CD1c-positive myeloid dendritic cell (primary cell): ENCODE data around the gene GON4L.
A peak's percentile ranks its signal among the peaks of the same experiment; 100 is the strongest.
"Not testable (repeated sequence)": the region's sequence is repeated elsewhere in the genome, so short reads cannot be mapped to it uniquely, and the experiment has no call there.

ENCODE experiments used
- DNase-seq: peaks from one replicate; pipeline ENCODE4 v3.0.0-alpha.2; 2016; ENCODE audit errors: extremely low spot score

GON4L gene

GRCh38 chr1:155831279-155831976, 25.6 kb downstream of the GON4L start:
- DNase-seq = no peak

- no peak for DNase-seq
These were observed 29.6 kb downstream of the GON4L start for GRCh38 chr1:155827450-155827849.

DNA sequence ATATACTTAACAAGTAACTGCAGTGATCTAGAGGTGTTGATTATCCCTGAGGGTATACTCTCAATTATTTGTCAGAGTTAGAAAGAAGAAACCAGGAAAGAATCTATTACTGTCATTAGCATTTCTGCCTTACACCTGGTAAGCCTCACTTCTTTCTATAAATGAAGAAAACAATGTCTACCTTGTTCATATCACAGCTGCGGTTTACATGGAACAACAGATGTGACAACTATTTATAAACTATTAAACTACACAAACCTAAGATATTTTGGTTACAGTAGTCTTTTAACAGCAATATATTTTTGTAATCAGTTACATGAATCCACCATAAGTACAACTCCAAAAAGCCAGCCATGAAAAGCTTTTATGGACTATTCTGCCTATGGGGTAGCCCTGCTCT, 40.7 kb downstream of the GON4L start:
- no peak for DNase-seq

- no peak for DNase-seq
These were observed 43.3 kb downstream of the GON4L start for GRCh38 chr1:155813672-155814071.

- no peak for DNase-seq
These were observed 44.1 kb downstream of the GON4L start for GRCh38 chr1:155812878-155813277.

GRCh38 chr1:155809088-155809487, 47.9 kb downstream of the GON4L start:
- DNase-seq = peak; percentile 4

- DNase-seq = no peak
These were observed 55.9 kb downstream of the GON4L start for GRCh38 chr1:155801149-155801548.

- not testable (repeated sequence) for DNase-seq
These were observed 61.4 kb downstream of the GON4L start for GRCh38 chr1:155795618-155796017.

- DNase-seq = no peak
These were observed 62.3 kb downstream of the GON4L start for GRCh38 chr1:155794605-155795245.

DNA sequence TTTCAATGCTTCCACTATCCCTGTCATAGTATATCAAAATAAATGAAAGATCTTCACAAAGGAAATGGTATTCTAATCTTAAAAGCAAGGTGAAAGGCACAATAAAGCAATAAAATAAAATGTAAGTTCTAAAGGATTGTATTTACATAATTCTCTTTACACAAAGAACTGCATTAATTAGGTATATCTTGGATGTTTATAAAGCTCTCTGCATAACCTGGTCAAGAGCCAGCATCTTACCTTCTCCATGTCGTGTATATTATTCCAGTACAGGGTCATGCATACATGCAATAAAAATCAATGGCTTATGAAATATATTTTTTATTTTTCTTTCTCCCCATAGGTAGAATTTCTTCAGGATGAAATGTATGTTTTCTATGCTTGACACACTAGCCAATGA, 63.8 kb downstream of the GON4L start:
- DNase-seq = no peak

DNA sequence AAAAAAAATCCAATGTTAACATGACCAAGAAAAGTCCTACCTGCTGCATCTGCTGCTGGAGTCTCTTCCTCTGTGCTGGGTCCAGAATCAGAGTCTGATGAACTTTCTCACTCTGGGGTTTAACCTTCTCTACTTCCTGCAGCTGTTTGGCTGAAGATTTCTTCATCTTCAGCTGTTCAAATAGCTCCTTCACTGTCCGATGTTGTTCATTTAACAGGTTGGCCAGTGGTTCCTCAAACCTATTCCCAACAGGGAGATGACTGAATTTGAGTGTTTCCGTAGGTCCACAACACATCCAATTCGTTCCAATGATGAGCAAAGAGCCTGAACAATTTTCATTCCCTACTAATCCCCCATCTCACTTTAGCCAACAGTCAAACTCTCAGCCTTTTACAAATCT, 79.4 kb downstream of the GON4L start:
- no peak for DNase-seq

GRCh38 chr1:155776414-155776813, 80.6 kb downstream of the GON4L start:
- peak; percentile 7 for DNase-seq

DNA sequence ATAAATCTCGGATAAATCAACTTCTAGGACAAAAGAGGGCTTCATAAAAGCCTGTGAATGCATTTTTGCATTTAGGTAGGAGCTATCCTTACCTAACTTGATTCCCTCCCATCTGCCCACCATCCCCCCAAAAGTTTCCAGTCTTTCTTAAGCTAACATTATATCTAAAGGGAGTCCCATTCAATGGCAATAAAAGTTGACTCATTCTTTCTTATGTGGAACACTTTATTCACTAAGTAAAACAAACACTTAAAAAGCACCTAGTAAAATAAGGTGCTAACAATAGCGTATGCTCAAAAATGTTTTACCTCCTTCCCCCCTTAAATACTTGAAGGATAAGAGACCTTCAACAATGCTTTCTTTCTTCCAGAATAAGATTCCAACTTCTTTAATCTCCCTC, 83.8 kb downstream of the GON4L start:
- DNase-seq = no peak

- no peak for DNase-seq
These were observed 87.8 kb downstream of the GON4L start for GRCh38 chr1:155769257-155769656.

DNA sequence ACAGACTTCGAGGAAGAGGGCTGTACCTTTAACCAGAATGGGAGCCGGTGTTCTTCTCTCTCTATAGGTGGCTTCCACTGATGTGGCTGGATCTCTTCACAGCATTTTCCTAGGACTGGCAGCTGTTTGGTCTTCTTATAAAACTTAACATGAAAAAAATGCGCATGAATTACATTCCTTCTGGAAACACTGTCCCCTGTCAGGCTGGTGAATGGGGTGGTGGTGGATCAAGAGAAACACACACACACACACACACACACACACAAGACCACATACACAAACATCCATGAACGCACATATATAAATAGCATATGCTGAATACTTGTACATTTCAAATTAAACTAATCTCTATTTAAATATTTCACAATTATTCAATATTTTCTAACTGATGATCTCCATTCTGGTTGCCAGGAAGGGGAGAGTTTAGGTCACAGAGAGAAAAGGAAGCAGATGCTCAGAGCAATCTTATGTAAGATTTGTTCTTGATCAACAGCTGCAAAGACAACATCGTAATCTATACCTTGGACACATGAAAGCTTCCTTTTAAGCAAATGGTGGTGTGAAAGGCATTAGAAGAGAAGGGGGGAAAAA, 89.5 kb downstream of the GON4L start:
- DNase-seq = not testable (repeated sequence)

DNA sequence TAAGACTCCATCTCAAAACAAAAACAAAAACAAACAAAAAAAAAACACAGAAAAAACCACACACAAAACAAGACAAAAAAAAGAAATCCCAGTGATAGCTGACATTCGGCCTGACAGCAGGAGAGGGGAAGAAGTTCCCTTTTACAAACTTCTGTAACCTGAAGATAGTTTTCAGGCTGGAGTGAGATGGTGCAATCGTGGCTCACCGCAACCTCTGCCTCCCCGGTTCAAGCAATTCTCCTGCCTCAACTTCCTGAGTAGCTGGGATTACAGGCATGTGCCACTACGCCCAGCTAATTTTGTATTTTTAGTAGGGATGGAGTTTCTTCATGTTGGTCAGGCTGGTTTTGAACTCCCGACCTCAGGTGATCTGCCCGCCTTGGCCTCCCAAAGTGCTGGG, 93.0 kb downstream of the GON4L start:
- DNase-seq = peak; percentile 31

DNA sequence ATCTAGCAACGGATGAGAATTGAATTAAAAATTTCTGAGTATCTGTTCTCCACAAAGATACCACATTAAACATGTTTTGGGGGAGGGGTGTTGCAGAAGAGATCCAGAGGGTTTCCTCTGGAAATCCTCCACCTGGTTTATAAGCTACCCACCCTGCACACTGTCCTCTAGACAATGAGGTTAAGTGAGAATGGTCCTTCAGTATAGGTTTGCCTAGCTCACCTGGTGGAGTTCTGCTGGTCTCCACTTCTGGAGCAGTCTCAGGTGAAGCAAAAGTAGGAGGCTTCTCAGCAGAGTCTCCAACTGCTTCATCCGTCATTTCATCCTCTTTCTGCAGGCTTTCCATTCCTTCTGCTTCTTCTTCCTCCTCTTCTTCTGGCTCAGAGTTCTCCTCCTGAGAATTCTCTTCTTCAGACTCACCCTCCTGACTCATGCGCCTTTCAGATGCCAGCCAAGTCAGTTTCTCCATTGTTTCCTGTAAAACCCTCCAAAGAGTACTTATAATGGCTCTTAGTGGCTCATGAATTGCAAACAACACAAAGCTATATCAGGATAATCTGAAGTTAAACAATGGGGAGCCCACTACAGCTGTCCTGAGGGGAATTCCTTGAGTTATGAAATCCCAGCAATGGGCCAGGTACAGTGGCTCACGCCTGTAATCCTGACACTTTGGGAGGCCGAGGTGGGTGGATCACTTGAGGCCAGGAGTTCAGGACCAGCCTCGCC, 93.8 kb downstream of the GON4L start:
- DNase-seq = peak; percentile 43

DNA sequence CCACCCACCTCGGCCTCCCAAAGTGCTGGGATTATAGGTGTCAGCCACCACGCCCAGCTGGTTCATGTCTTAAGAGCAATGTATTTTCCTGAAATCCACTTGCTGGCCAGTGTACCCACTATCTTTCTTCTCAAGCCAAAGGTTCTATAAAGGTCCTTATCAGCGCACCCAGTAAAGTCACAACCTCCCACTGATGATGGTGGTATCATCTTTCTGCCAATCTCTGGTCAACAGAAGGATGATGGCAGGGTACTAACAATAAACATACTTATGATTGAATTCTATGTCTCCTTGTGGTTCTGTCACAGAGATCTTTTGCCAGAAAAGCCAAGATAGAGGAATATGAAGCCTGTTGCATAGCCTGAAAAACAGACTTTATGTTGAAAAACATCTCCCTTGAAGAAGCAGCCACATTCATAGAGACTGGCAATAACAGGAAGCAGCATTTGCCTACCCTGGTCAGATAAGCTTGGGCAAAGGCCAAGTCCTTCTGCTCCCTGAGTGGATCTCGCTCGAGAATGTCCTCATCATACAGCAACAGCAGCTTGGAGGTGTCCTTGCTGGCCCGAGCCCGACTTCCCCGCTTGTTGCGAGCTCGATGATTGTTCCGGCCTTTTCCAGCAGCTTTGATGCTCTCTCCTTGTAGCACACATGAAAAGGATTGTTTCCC, 95.1 kb downstream of the GON4L start:
- DNase-seq = no peak

- no peak for DNase-seq
These were observed 96.1 kb downstream of the GON4L start for GRCh38 chr1:155760751-155761475.

DNA sequence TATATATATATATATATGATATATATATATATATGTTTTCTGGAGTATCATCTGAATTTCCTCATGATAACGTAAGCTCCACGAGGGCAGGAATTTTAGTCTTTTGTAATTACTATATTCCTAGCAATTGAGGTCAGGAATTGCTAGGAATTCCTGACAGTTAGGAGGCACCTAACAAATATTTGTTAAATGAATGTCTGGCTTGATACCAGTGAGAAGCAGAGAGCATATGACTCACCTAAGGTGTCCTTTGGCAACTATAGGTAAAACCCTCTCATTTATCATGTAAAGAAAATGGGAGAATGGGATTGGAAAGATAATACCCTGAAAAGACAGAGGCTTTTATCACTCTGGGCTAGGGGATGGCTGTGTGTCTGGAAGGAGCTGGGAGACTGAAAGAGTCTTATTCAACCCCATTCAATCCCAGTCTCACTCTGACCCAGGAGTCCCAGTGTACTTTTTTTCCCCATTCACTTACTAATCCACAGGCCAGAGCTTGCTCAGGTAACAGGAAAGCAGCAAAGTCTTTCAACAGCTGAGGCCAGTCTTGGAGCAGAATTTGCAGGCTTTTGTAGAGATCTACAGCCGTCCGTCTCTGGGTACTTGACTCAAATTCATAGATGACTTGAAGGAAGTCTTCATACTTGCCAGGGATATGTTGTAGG, 96.9 kb downstream of the GON4L start:
- no peak for DNase-seq

DNA sequence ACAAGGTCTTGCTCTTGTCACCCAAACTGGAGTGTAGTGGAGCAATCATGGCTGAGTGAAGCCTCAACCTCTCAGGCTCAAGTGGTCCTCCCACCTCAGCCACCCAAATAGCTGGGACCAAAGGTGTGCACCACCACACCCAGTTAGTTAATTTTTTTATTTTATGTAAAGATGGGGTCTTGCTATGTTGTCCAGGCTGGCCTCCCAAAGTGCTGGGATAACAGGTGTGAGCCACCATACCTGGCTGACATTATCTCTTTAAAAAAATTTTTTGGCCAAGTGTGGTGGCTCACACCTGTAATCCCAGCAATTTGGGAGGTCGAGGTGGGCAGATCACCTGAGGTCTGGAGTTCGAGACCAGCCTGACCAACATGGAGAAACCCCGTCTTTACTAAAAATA, 98.0 kb downstream of the GON4L start:
- not testable (repeated sequence) for DNase-seq
